Smooth muscle cell (in vitro differentiated cells): ENCODE measurements around the gene POLR1A. TPM values are rescaled to one million over a fixed set of nuclear protein-coding genes. Genes with fewer than 3 reads are reported as not detected.

Experiments used
- DNase-seq: peaks from one replicate; lab custom pipeline; 2025; ENCODE audit not compliant: unreplicated experiment; lab: John Stamatoyannopoulos, UW
- H2AFZ ChIP-seq: fragments of 200-600 bp; sonication (generic); 2 replicates; pipeline ENCODE4 v1.6.0; 2016; ENCODE audit warnings: antibody characterized with exemption, low read depth, mild to moderate bottlenecking
- H3F3A ChIP-seq: fragments of 200-600 bp; sonication (generic); 2 replicates; pipeline ENCODE4 v1.6.0; 2017; ENCODE audit warnings: antibody characterized with exemption, low read depth
- H3K27ac ChIP-seq: fragments of 200-600 bp; sonication (generic); 2 replicates; pipeline ENCODE4 v1.5.1; 2016; ENCODE audit warnings: low read depth, mild to moderate bottlenecking
- H3K27me3 ChIP-seq: fragments of 200-600 bp; sonication (generic); 2 replicates; pipeline ENCODE4 v1.6.1; 2016; ENCODE audit warnings: low read depth, mild to moderate bottlenecking
- H3K36me3 ChIP-seq: fragments of 200-600 bp; sonication (generic); 2 replicates; pipeline ENCODE4 v1.5.1; 2016; ENCODE audit warnings: low read depth
- H3K4me1 ChIP-seq: fragments of 200-600 bp; sonication (generic); 2 replicates; pipeline ENCODE4 v1.5.1; 2016; ENCODE audit warnings: low read depth
- H3K4me2 ChIP-seq: fragments of 200-600 bp; sonication (generic); 2 replicates; pipeline ENCODE4 v1.6.0; 2016; ENCODE audit warnings: mild to moderate bottlenecking
- H3K4me3 ChIP-seq: fragments of 200-600 bp; sonication (generic); 2 replicates; pipeline ENCODE4 v1.5.1; 2016; ENCODE audit warnings: mild to moderate bottlenecking
- H3K79me2 ChIP-seq: fragments of 200-600 bp; sonication (generic); 2 replicates; pipeline ENCODE4 v1.6.0; 2016; ENCODE audit warnings: low read depth, mild to moderate bottlenecking
- H3K9ac ChIP-seq: fragments of 200-600 bp; sonication (generic); 2 replicates; pipeline ENCODE4 v1.6.0; 2016; ENCODE audit warnings: low read depth
- H3K9me3 ChIP-seq: fragments of 200-600 bp; sonication (generic); replicated peaks from 2 replicates; pipeline ENCODE4 v1.5.1; 2016; ENCODE audit warnings: low read depth
- H4K20me1 ChIP-seq: fragments of 200-600 bp; sonication (generic); 2 replicates; pipeline ENCODE4 v1.6.0; 2016; ENCODE audit warnings: low read depth
- CTCF ChIP-seq: fragments of 200-600 bp; sonication (generic); IDR thresholded peaks from 2 replicates; pipeline ENCODE4 v1.5.1; 2017; ENCODE audit warnings: borderline replicate concordance, mild to moderate bottlenecking, antibody characterized with exemption; ENCODE audit not compliant: insufficient read depth, poor library complexity, severe bottlenecking
- WGBS: methylation state at CpG from one replicate; pipeline ENCODE4 v1.1.7; 2016; ENCODE audit warnings: low lambda C conversion rate; 5-methylcytosine and 5-hydroxymethylcytosine counted together
- polyA plus RNA-seq: library from polyadenylated mRNA; unstranded; fragments of >200 nt; fragmentation: Nextera tagmentation; extraction: Ambion mirVana; gene quantifications from 2 replicates; pipeline ENCODE4 v1.2.1, GENCODE V29; 2016
- total RNA-seq: library from RNA; depleted of rRNA; stranded (reverse); fragments of >200 nt; gene quantifications from 2 replicates; pipeline ENCODE4 v1.2.3, GENCODE V29; 2014

POLR1A gene
- total and polyA plus RNA-seq, 2 experiments from 2014 or later, result 4.9 to 20.8 TPM

- Histone ChIP-seq H4K20me1 (no peaks in the 10 kb centered on the region), H3K27me3 (no peaks in the 10 kb centered on the region), H3K9ac (no peak overlapping the region), H2AFZ (no peak overlapping the region), H3K27ac (no peak overlapping the region), H3K4me1 (no peaks in the 10 kb centered on the region), H3K9me3 (no peaks in the 10 kb centered on the region), H3K4me2 (no peak overlapping the region), H3F3A (no peaks in the 10 kb centered on the region), H3K4me3 (no peak overlapping the region), H3K36me3 (no peaks in the 10 kb centered on the region), H3K79me2 (no peaks in the 10 kb centered on the region)
- WGBS, result 93% methylated on average over 6 of the region's 6 CpGs
- TF ChIP-seq CTCF, result no peak
- no peak for DNase-seq
Measured at GRCh38 chr2:85983766-85984165, 121.9 kb downstream of the POLR1A start.

- no peak overlapping the region for H3K27ac ChIP-seq
- H3K36me3 ChIP-seq, result no peaks in the 10 kb centered on the region
- no peaks in the 10 kb centered on the region for H3K27me3 ChIP-seq
- H3K79me2 ChIP-seq, result no peaks in the 10 kb centered on the region
- DNase-seq, result no peak
- 86% methylated on average over 12 of the region's 12 CpGs for WGBS
- no peak overlapping the region for H2AFZ ChIP-seq
- no peaks in the 10 kb centered on the region for H4K20me1 ChIP-seq
- TF ChIP-seq CTCF, result no peak
- H3K4me3 ChIP-seq, result no peak overlapping the region
- no peak overlapping the region for H3K4me2 ChIP-seq
- no peaks in the 10 kb centered on the region for H3K9me3 ChIP-seq
- H3K9ac ChIP-seq, result no peak overlapping the region
- H3F3A ChIP-seq, result no peaks in the 10 kb centered on the region
- no peaks in the 10 kb centered on the region for H3K4me1 ChIP-seq
Measured at GRCh38 chr2:85981579-85982247, 124.0 kb downstream of the POLR1A start.

- no peak overlapping the region for H2AFZ ChIP-seq
Measured at GRCh38 chr2:85978883-85979780, 126.6 kb downstream of the POLR1A start.

More at GRCh38 chr2:85978883-85979780, 126.6 kb downstream of the POLR1A start:
- no peaks in the 10 kb centered on the region for H3F3A ChIP-seq
- no peaks in the 10 kb centered on the region for H3K36me3 ChIP-seq
- no peaks in the 10 kb centered on the region for H3K79me2 ChIP-seq
- 91% methylated on average over 3 of the region's 3 CpGs for WGBS
- no peak for DNase-seq
- no peak overlapping the region for H3K27ac ChIP-seq
- H3K9me3 ChIP-seq, result no peaks in the 10 kb centered on the region
- TF ChIP-seq CTCF, result no peak
- no peaks in the 10 kb centered on the region for H3K4me1 ChIP-seq
- H3K9ac ChIP-seq, result no peak overlapping the region
- H3K4me2 ChIP-seq, result no peak overlapping the region
- no peaks in the 10 kb centered on the region for H3K27me3 ChIP-seq
- no peak overlapping the region for H3K4me3 ChIP-seq
- no peaks in the 10 kb centered on the region for H4K20me1 ChIP-seq
